ENCODE results near the gene CDC42EP2. TPM values are rescaled to one million over a fixed set of nuclear protein-coding genes. Genes with fewer than 3 reads are reported as not detected.
A peak's percentile ranks its signal among the peaks of the same experiment; 100 is the strongest.

Gene CDC42EP2
- total and polyA plus RNA-seq, 2 of the 13 experiments (the other 11 are each of a cell fraction or from before 2014, with no cell fraction given) = 2.3 to 7.1 TPM

GRCh38 chr11:65315204-65315865 is 669 bp downstream of the CDC42EP2 start (continued):
- TF ChIP-seq ISX (CRISPR knock-in tag; conservative IDR thresholded peaks at IDR 0.05) = no peak
- TF ChIP-seq ZNF101 (CRISPR knock-in tag; IDR thresholded peaks at IDR 0.05; ENCODE audit: borderline replicate concordance, low read depth) = no peak
- no peak for TF ChIP-seq ZNF354B (CRISPR knock-in tag; IDR thresholded peaks at IDR 0.05)
- TF ChIP-seq, protein P1, sequence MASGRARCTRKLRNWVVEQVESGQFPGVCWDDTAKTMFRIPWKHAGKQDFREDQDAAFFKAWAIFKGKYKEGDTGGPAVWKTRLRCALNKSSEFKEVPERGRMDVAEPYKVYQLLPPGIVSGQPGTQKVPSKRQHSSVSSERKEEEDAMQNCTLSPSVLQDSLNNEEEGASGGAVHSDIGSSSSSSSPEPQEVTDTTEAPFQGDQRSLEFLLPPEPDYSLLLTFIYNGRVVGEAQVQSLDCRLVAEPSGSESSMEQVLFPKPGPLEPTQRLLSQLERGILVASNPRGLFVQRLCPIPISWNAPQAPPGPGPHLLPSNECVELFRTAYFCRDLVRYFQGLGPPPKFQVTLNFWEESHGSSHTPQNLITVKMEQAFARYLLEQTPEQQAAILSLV (CRISPR knock-in tag; IDR thresholded peaks at IDR 0.05; ENCODE audit: borderline replicate concordance) = no peak
- no peak for TF ChIP-seq SIN3A (IDR thresholded peaks at IDR 0.05; ENCODE audit: borderline replicate concordance, low read depth, low read length)
- no peak for TF ChIP-seq ZNF383 (CRISPR knock-in tag; IDR thresholded peaks at IDR 0.05; ENCODE audit: borderline replicate concordance)
- no peak for TF ChIP-seq JUN (CRISPR knock-in tag; IDR thresholded peaks at IDR 0.05)
- no peak for TF ChIP-seq ZNF704 (CRISPR knock-in tag; IDR thresholded peaks at IDR 0.05; ENCODE audit: borderline replicate concordance)
- TF ChIP-seq ZNF609 (CRISPR knock-in tag; IDR thresholded peaks at IDR 0.05; ENCODE audit: borderline replicate concordance) = no peak; the same call in 1 of the 2 replicates
- peak; percentile 23; the same call in 1 of the 2 replicates for TF ChIP-seq ZNF317 (CRISPR knock-in tag; IDR thresholded peaks at IDR 0.05)
- TF ChIP-seq ZBTB25 (CRISPR knock-in tag; IDR thresholded peaks at IDR 0.05) = no peak; the same call in 1 of the 2 replicates
- no peak for TF ChIP-seq ZNF24 (IDR thresholded peaks at IDR 0.05)
- TF ChIP-seq ZNF34 (CRISPR knock-in tag; IDR thresholded peaks at IDR 0.05; ENCODE audit: borderline replicate concordance) = no peak
- no peak for TF ChIP-seq NRL (CRISPR knock-in tag; IDR thresholded peaks at IDR 0.05; ENCODE audit: borderline replicate concordance)
- no peak for TF ChIP-seq ZFP37 (CRISPR knock-in tag; IDR thresholded peaks at IDR 0.05; ENCODE audit: borderline replicate concordance)
- no peak for TF ChIP-seq RBM22 (optimal IDR thresholded peaks at IDR 0.05; ENCODE audit: low read length)
- no peak for TF ChIP-seq ZSCAN25 (CRISPR knock-in tag; IDR thresholded peaks at IDR 0.05)
- no peak for TF ChIP-seq HNF4G (IDR thresholded peaks at IDR 0.05; ENCODE audit: borderline replicate concordance, low read depth, low read length)
- peak; percentile 48; the same call in 1 of the 2 replicates for TF ChIP-seq HNF4G (CRISPR knock-in tag; IDR thresholded peaks at IDR 0.05; ENCODE audit: borderline replicate concordance, low read depth)
- TF ChIP-seq KLF15 (CRISPR knock-in tag; IDR thresholded peaks at IDR 0.05; ENCODE audit: borderline replicate concordance) = no peak
- TF ChIP-seq MBD4 (IDR thresholded peaks at IDR 0.05; ENCODE audit: borderline replicate concordance, low read length) = no peak
- TF ChIP-seq ZNF441 (CRISPR knock-in tag; IDR thresholded peaks at IDR 0.05; ENCODE audit: borderline replicate concordance) = no peak
